Ectodermal cell (in vitro differentiated cells): ENCODE results near the gene P2RY6.

Experiments
- H3K27ac ChIP-seq: 2 replicates; pipeline ENCODE4 v1.7.0; 2013; ENCODE audit warnings: mild to moderate bottlenecking, low read depth, low read length; ENCODE audit not compliant: insufficient read depth, poor library complexity, severe bottlenecking
- H3K27me3 ChIP-seq: 2 replicates; pipeline ENCODE4 v1.7.0; 2013; ENCODE audit warnings: mild to moderate bottlenecking, low read length; ENCODE audit not compliant: insufficient read depth, control insufficient read depth, poor library complexity, severe bottlenecking
- H3K36me3 ChIP-seq: one replicate; pipeline ENCODE4 v1.7.0; 2013; ENCODE audit warnings: low read length; ENCODE audit not compliant: control insufficient read depth, insufficient read depth
- H3K4me1 ChIP-seq: one replicate; pipeline ENCODE4 v1.7.0; 2013; ENCODE audit warnings: low read length; ENCODE audit not compliant: control insufficient read depth, insufficient read depth
- H3K4me3 ChIP-seq: 2 replicates; pipeline ENCODE4 v1.7.0; 2013; ENCODE audit warnings: low read depth, low read length, control low read depth; ENCODE audit not compliant: insufficient read depth
- H3K9me3 ChIP-seq: 2 replicates; pipeline ENCODE4 v1.7.0; 2013; ENCODE audit warnings: mild to moderate bottlenecking, low read length, moderate library complexity; ENCODE audit not compliant: control insufficient read depth
- WGBS, 2 experiments: methylation state at CpG; one replicate each; pipeline ENCODE4 v1.1.7; 2013; ENCODE audit warnings: missing lambda C conversion rate in 2 of 2; 5-methylcytosine and 5-hydroxymethylcytosine counted together

The P2RY6 gene

GRCh38 chr11:73297702-73298101 lies 25.6 kb downstream of the P2RY6 start:
- H3K27me3 ChIP-seq = peaks cover 4% of the 10 kb centered on the region
- H3K36me3 ChIP-seq = no peaks in the 10 kb centered on the region
- WGBS, 2 experiments = 77 to 89% methylated on average over 3 of the region's 3 CpGs
- H3K9me3 ChIP-seq = no peaks in the 10 kb centered on the region
- no peak overlapping the region for H3K4me3 ChIP-seq
- peaks cover 11% of the 10 kb centered on the region for H3K4me1 ChIP-seq
- H3K27ac ChIP-seq = no peak overlapping the region

GRCh38 chr11:73298233-73298632 lies 26.1 kb downstream of the P2RY6 start:
- no peak overlapping the region for H3K4me3 ChIP-seq
- no peaks in the 10 kb centered on the region for H3K36me3 ChIP-seq
- peaks cover 7% of the 10 kb centered on the region for H3K4me1 ChIP-seq
- peaks cover 4% of the 10 kb centered on the region for H3K27me3 ChIP-seq
- 82 to 85% methylated on average over 5 of the region's 5 CpGs for WGBS, 2 experiments
- no peak overlapping the region for H3K27ac ChIP-seq
- H3K9me3 ChIP-seq = no peaks in the 10 kb centered on the region

GRCh38 chr11:73299751-73300150 lies 27.6 kb downstream of the P2RY6 start:
- 88 to 91% methylated on average over 10 of the region's 10 CpGs for WGBS, 2 experiments

GRCh38 chr11:73306069-73306841 lies 34.1 kb downstream of the P2RY6 start:
- 87% methylated on average over 7 of the region's 7 CpGs for WGBS, 2 experiments
- no peaks in the 10 kb centered on the region for H3K9me3 ChIP-seq
- H3K27me3 ChIP-seq = peaks cover 10% of the 10 kb centered on the region
- H3K36me3 ChIP-seq = peaks cover 4% of the 10 kb centered on the region
- peaks cover 16% of the 10 kb centered on the region for H3K4me1 ChIP-seq
- peak overlapping the region; percentile 85 for H3K27ac ChIP-seq
- no peak overlapping the region for H3K4me3 ChIP-seq

More at GRCh38 chr11:73299751-73300150, 27.6 kb downstream of the P2RY6 start:
- Histone ChIP-seq H3K4me1 (peaks cover 5% of the 10 kb centered on the region), H3K9me3 (no peaks in the 10 kb centered on the region), H3K27ac (no peak overlapping the region), H3K4me3 (no peak overlapping the region), H3K27me3 (peaks cover 4% of the 10 kb centered on the region), H3K36me3 (no peaks in the 10 kb centered on the region)

- Histone ChIP-seq H3K9me3 (no peaks in the 10 kb centered on the region), H3K36me3 (peaks cover 5% of the 10 kb centered on the region), H3K4me3 (peak overlapping the region; percentile 16), H3K4me1 (peaks cover 23% of the 10 kb centered on the region), H3K27me3 (peaks cover 10% of the 10 kb centered on the region), H3K27ac (peak overlapping the region; percentile 85)
- 9 to 11% methylated on average over 18 of the region's 18 CpGs for WGBS, 2 experiments
These were observed 34.8 kb downstream of the P2RY6 start for GRCh38 chr11:73306977-73307322.

- Histone ChIP-seq H3K27ac (peak overlapping the region; percentile 86), H3K9me3 (no peaks in the 10 kb centered on the region), H3K36me3 (peaks cover 5% of the 10 kb centered on the region), H3K4me1 (peaks cover 28% of the 10 kb centered on the region), H3K4me3 (peak overlapping the region; percentile 79), H3K27me3 (peaks cover 10% of the 10 kb centered on the region)
- whole genome bisulfite sequencing, 2 experiments = 0 to 1% methylated on average over 56 of the region's 56 CpGs
These were observed 35.3 kb downstream of the P2RY6 start for GRCh38 chr11:73307323-73308002.

GRCh38 chr11:73308003-73308960 lies 36.1 kb downstream of the P2RY6 start, which contains the start of gene ARHGEF17:
ARHGEF17 (plus strand) TSS chr11:73308276; CDS start chr11:73308639, 363 bp downstream.
- Histone ChIP-seq H3K9me3 (no peaks in the 10 kb centered on the region), H3K4me1 (peaks cover 37% of the 10 kb centered on the region), H3K27me3 (peaks cover 10% of the 10 kb centered on the region), H3K27ac (peak within 1 kb of the TSS; percentile 86), H3K4me3 (peak within 1 kb of the TSS; percentile 79), H3K36me3 (peaks cover 5% of the 10 kb centered on the region)
- WGBS, 2 experiments = 0% methylated on average over 105 of the region's 105 CpGs

GRCh38 chr11:73308961-73309919 lies 37.1 kb downstream of the P2RY6 start:
- WGBS, 2 experiments = 5% methylated on average over 78 of the region's 78 CpGs

GRCh38 chr11:73310076-73310475 lies 37.9 kb downstream of the P2RY6 start:
- WGBS, 2 experiments = 94% methylated on average over 16 of the region's 16 CpGs
- no peaks in the 10 kb centered on the region for H3K9me3 ChIP-seq
- H3K4me1 ChIP-seq = peaks cover 55% of the 10 kb centered on the region
- H3K27ac ChIP-seq = no peak overlapping the region
- peaks cover 10% of the 10 kb centered on the region for H3K27me3 ChIP-seq
- peaks cover 5% of the 10 kb centered on the region for H3K36me3 ChIP-seq
- H3K4me3 ChIP-seq = peak overlapping the region; percentile 79

More at GRCh38 chr11:73308961-73309919, 37.1 kb downstream of the P2RY6 start:
- Histone ChIP-seq H3K27ac (peak overlapping the region; percentile 86), H3K9me3 (no peaks in the 10 kb centered on the region), H3K27me3 (peaks cover 10% of the 10 kb centered on the region), H3K4me3 (peak overlapping the region; percentile 79), H3K36me3 (peaks cover 5% of the 10 kb centered on the region), H3K4me1 (peaks cover 46% of the 10 kb centered on the region)
